Testis (tissue), 3 donors: ENCODE measurements around the gene RNASEH2A. TPM values are rescaled to one million over a fixed set of nuclear protein-coding genes. Genes with fewer than 3 reads are reported as not detected.
A peak's percentile ranks its signal among the peaks of the same experiment; 100 is the strongest.

Source experiments
- DNase-seq: peaks from one replicate; pipeline ENCODE4 v3.0.0-alpha.2; 2019
- H3K27ac ChIP-seq, 2 donors: fragments of 200-600 bp; sonication (generic); one replicate each; pipeline ENCODE4 v1.5.1; 2019
- H3K27me3 ChIP-seq: fragments of 200-600 bp; sonication (generic); one replicate; pipeline ENCODE4 v1.5.1; 2019
- H3K36me3 ChIP-seq: fragments of 200-600 bp; sonication (generic); one replicate; pipeline ENCODE4 v1.5.1; 2017; ENCODE audit warnings: low read depth; ENCODE audit errors: missing control alignments
- H3K4me1 ChIP-seq: fragments of 200-600 bp; sonication (generic); one replicate; pipeline ENCODE4 v1.5.1; 2019
- H3K4me3 ChIP-seq, 2 donors: fragments of 200-600 bp; sonication (generic); one replicate each; pipeline ENCODE4 v1.5.1; 2017 to 2019
- H3K9me3 ChIP-seq: fragments of 200-600 bp; sonication (generic); one replicate; pipeline ENCODE4 v1.5.1; 2017
- CTCF ChIP-seq, 3 experiments: fragments of 450-650 bp in 2 of 3; fragments of 200-600 bp in 1 of 3; sonication (generic) in 1 of 3; IDR thresholded peaks; one replicate each; pipeline ENCODE4 v1.5.1; 2016 to 2019; ENCODE audit warnings: antibody characterized with exemption in 3 of 3, mild to moderate bottlenecking in 2 of 3, moderate library complexity in 1 of 3
- POLR2A ChIP-seq: fragments of 450-650 bp; IDR thresholded peaks from one replicate; pipeline ENCODE4 v1.6.1; 2017; ENCODE audit warnings: antibody characterized with exemption, mild to moderate bottlenecking, moderate library complexity
- WGBS, 2 donors: methylation state at CpG; one replicate each; pipeline ENCODE4 v1.1.5; 2018; 5-methylcytosine and 5-hydroxymethylcytosine counted together
- intact Hi-C: fragments of 100-400 bp; cut with DNase I; formaldehyde crosslinking; loops from one replicate; pipeline ENCODE4 v1.15.1; 2023; ENCODE audit warnings: low total_unique reads
- polyA plus RNA-seq: library from polyadenylated mRNA; stranded (reverse); fragments of 350-450 nt; fragmentation: Illumina TruSeq; extraction: RNeasy Lipid Tissue Mini Kit (QIAGEN cat#74804); gene quantifications from one replicate; pipeline ENCODE4 v1.2.3, GENCODE V29; 2014; ENCODE audit warnings: low read depth, low replicate concordance; ENCODE audit not compliant: insufficient read depth
- total RNA-seq, 2 donors: library from RNA; depleted of rRNA; stranded (reverse); fragments of >200 nt; gene quantifications; one replicate each; pipeline ENCODE4 v1.2.3, GENCODE V29; 2016

RNASEH2A gene
- total and polyA plus RNA-seq, 3 donors from 2014 or later, result 14.1 to 18.6 (median 15.7) TPM

GRCh38 chr19:12792051-12792852 is 14.1 kb upstream of the RNASEH2A start:
- Histone ChIP-seq H3K27me3 (no peaks in the 10 kb centered on the region), H3K4me3 (peak overlapping the region; percentile 75 to 88), H3K27ac (peak overlapping the region; percentile 93 to 98), H3K9me3 (no peaks in the 10 kb centered on the region), H3K36me3 (no peaks in the 10 kb centered on the region), H3K4me1 (peaks cover 36% of the 10 kb centered on the region)
- intact Hi-C loops, result loop anchor here (10.0 kb wide), 1 partner anchor 57 kb away; the partner anchor contains the start of genes GET3 and TRIR
- WGBS, 2 donors, result 1% methylated on average over 15 to 81 of the region's 84 CpGs
- TF ChIP-seq CTCF (IDR thresholded peaks at IDR 0.05), result no peak
- DNase-seq, result peak; percentile 73

- TF ChIP-seq POLR2A (no peak), CTCF (IDR thresholded peaks at IDR 0.05) (no peak)
- Histone ChIP-seq H3K4me1 (peaks cover 31% of the 10 kb centered on the region), H3K9me3 (no peaks in the 10 kb centered on the region), H3K36me3 (no peaks in the 10 kb centered on the region), H3K27me3 (no peaks in the 10 kb centered on the region), H3K27ac (peak overlapping the region; percentile 93 to 98), H3K4me3 (peak overlapping the region; percentile 75 to 88)
- no peak for DNase-seq
- intact Hi-C loops, result loop anchor here (10.0 kb wide), 1 partner anchor 58 kb away; the partner anchor contains the start of genes GET3 and TRIR
- 0% methylated on average over 21 to 22 of the region's 22 CpGs for WGBS, 2 donors
Measured at GRCh38 chr19:12792853-12793289, 13.5 kb upstream of the RNASEH2A start.

- DNase-seq, result peak; percentile 93
- Histone ChIP-seq H3K36me3 (no peaks in the 10 kb centered on the region), H3K27ac (peak overlapping the region; percentile 93 to 98), H3K9me3 (no peaks in the 10 kb centered on the region), H3K27me3 (no peaks in the 10 kb centered on the region), H3K4me1 (peaks cover 24% of the 10 kb centered on the region), H3K4me3 (peak overlapping the region; percentile 75 to 88)
- intact Hi-C loops, result loop anchor here (10.0 kb wide), 1 partner anchor 59 kb away; the partner anchor contains the start of genes GET3 and TRIR
- TF ChIP-seq POLR2A (peak; percentile 79), CTCF (IDR thresholded peaks at IDR 0.05) (no peak)
- 1% methylated on average over 40 to 47 of the region's 81 CpGs for WGBS, 2 donors
Measured at GRCh38 chr19:12793290-12794195, 12.8 kb upstream of the RNASEH2A start.

GRCh38 chr19:12794196-12794941 is 12.0 kb upstream of the RNASEH2A start:
- WGBS, 2 donors, result 58 to 68% methylated on average over 7 of the region's 7 CpGs
- intact Hi-C loops, result loop anchor here (10.0 kb wide), 1 partner anchor 60 kb away; the partner anchor contains the start of genes GET3 and TRIR
- Histone ChIP-seq H3K4me3 (peak overlapping the region; percentile 75 to 88), H3K9me3 (no peaks in the 10 kb centered on the region), H3K36me3 (no peaks in the 10 kb centered on the region), H3K27ac (peak overlapping the region; percentile 93 to 98), H3K4me1 (peaks cover 16% of the 10 kb centered on the region), H3K27me3 (no peaks in the 10 kb centered on the region)
- DNase-seq, result no peak
- TF ChIP-seq POLR2A (no peak), CTCF (IDR thresholded peaks at IDR 0.05) (no peak)
